Stomach (tissue), 9 donors: ENCODE measurements around the gene BRSK2. TPM values are rescaled to one million over a fixed set of nuclear protein-coding genes. Genes with fewer than 3 reads are reported as not detected.

ENCODE experiments used
- DNase-seq, 2 donors: peaks; one replicate each; pipeline versions ENCODE4 v3.0.0 to v3.0.0-alpha.2; 2013 to 2019
- H3K27ac ChIP-seq, 5 donors: fragments of 200-600 bp in 4 of 5; sonication (generic) in 4 of 5; one replicate each; pipeline ENCODE4 v1.5.1; 2013 to 2019; ENCODE audit warnings: mild to moderate bottlenecking in 1 of 5, moderate library complexity in 1 of 5
- H3K27me3 ChIP-seq, 3 donors: fragments of 200-600 bp; sonication (generic); one replicate each; pipeline ENCODE4 v1.5.1; 2017 to 2019; ENCODE audit warnings: mixed run types in 1 of 3
- H3K36me3 ChIP-seq, 4 donors: fragments of 200-600 bp; sonication (generic); 1 replicate in 3 of 4; 2 replicates in 1 of 4; pipeline ENCODE4 v1.5.1; 2016 to 2019
- H3K4me1 ChIP-seq, 4 donors: fragments of 200-600 bp; sonication (generic); one replicate each; pipeline ENCODE4 v1.5.1; 2016 to 2019
- H3K4me3 ChIP-seq, 4 donors: fragments of 200-600 bp; sonication (generic) in 3 of 4; one replicate each; pipeline ENCODE4 v1.5.1; 2016 to 2019; ENCODE audit warnings: mild to moderate bottlenecking in 1 of 4
- H3K9me3 ChIP-seq, 4 donors: fragments of 200-600 bp; sonication (generic); one replicate each; pipeline ENCODE4 v1.5.1; 2016 to 2019
- CTCF ChIP-seq, 7 experiments: fragments of 450-650 bp in 4 of 7; fragments of 200-600 bp in 3 of 7; sonication (generic) in 3 of 7; IDR thresholded peaks; one replicate each; pipeline ENCODE4 v1.5.1; 2016 to 2019; ENCODE audit warnings: antibody characterized with exemption in 7 of 7, control low read depth in 2 of 7, mild to moderate bottlenecking in 1 of 7
- EP300 ChIP-seq: sonication (generic); formaldehyde crosslinking; IDR thresholded peaks from one replicate; pipeline ENCODE4 v1.6.1; 2017; ENCODE audit warnings: antibody characterized with exemption
- POLR2A ChIP-seq, 4 donors: fragments of 450-650 bp; IDR thresholded peaks; one replicate each; pipeline ENCODE4 v1.6.1; 2016; ENCODE audit warnings: antibody characterized with exemption in 4 of 4, control low read depth in 2 of 4, mild to moderate bottlenecking in 1 of 4, moderate library complexity in 1 of 4
- POLR2AphosphoS5 ChIP-seq, 3 donors: sonication (generic); formaldehyde crosslinking; IDR thresholded peaks; one replicate each; pipeline ENCODE4 v1.6.1; 2016; ENCODE audit warnings: antibody characterized with exemption in 3 of 3
- WGBS, 5 donors: extraction: QIAGEN DNeasy Blood & Tissue Kit in 3 of 5; methylation state at CpG; one replicate each; pipeline versions ENCODE4 v1.1.5 to v1.1.7; 2013 to 2018; 5-methylcytosine and 5-hydroxymethylcytosine counted together
- intact Hi-C: fragments of 100-400 bp; cut with DNase I; formaldehyde crosslinking; loops from one replicate; pipeline ENCODE4 v1.15.1; 2023; ENCODE audit warnings: low total_unique reads
- polyA plus RNA-seq, 3 donors: library from polyadenylated mRNA; stranded (reverse); fragments of 200-250 nt; gene quantifications; one replicate each; pipeline ENCODE4 v1.2.3, GENCODE V29; 2013
- total RNA-seq, 5 donors: library from RNA; depleted of rRNA; stranded (reverse); fragments of >200 nt; gene quantifications; one replicate each; pipeline versions ENCODE4 v1.1.0 to v1.2.3, GENCODE V29; 2014 to 2016
- donor health status: healthy with polysubstance abuse.
- donor health status: Bipolar disorder and iron deficiency.
- donor health status: healthy.

BRSK2 gene
- total and polyA plus RNA-seq, 8 donors: 1.8 to 6.9 (median 1.8) TPM; not detected in 3

- intact Hi-C loops: no loop called here
- H3K4me1 ChIP-seq: peaks cover 0 to 6% (median 0%) of the 10 kb centered on the region in 4 donors
- DNase-seq: no peak
- WGBS, 5 donors: 95 to 97% (median 96%) methylated on average over 21 to 40 of the region's 40 CpGs
- H3K36me3 ChIP-seq: peaks cover 28 to 95% (median 87%) of the 10 kb centered on the region in 4 donors
- TF ChIP-seq POLR2A (IDR thresholded peaks at IDR 0.05): no peak
- no peak overlapping the region for H3K27ac ChIP-seq
- no peaks in the 10 kb centered on the region for H3K27me3 ChIP-seq
- H3K4me3 ChIP-seq: no peak overlapping the region
- H3K9me3 ChIP-seq: no peaks in the 10 kb centered on the region
Observed at GRCh38 chr11:1470681-1471611, 81.2 kb downstream of the BRSK2 start.

- Histone ChIP-seq H3K27me3 (no peaks in the 10 kb centered on the region), H3K4me1 (peaks cover 0 to 6% (median 0%) of the 10 kb centered on the region in 4 donors), H3K9me3 (no peaks in the 10 kb centered on the region), H3K36me3 (peaks cover 30 to 100% (median 92%) of the 10 kb centered on the region in 4 donors), H3K4me3 (no peak overlapping the region), H3K27ac (no peak overlapping the region)
- DNase-seq: no peak
- intact Hi-C loops: no loop called here
- 66 to 79% (median 71%) methylated on average over 6 to 9 of the region's 9 CpGs for WGBS, 5 donors
- TF ChIP-seq POLR2A (IDR thresholded peaks at IDR 0.05): no peak
- no peak for TF ChIP-seq CTCF (IDR thresholded peaks at IDR 0.05)
Observed at GRCh38 chr11:1471736-1472135, 82.0 kb downstream of the BRSK2 start.

GRCh38 chr11:1472180-1473005, 82.7 kb downstream of the BRSK2 start:
- TF ChIP-seq POLR2AphosphoS5 (IDR thresholded peaks at IDR 0.05): no peak
- TF ChIP-seq EP300: no peak
- no peak for TF ChIP-seq POLR2A (IDR thresholded peaks at IDR 0.05)
- TF ChIP-seq CTCF (IDR thresholded peaks at IDR 0.05): no peak
- H3K27ac ChIP-seq: no peak overlapping the region
- no peaks in the 10 kb centered on the region for H3K27me3 ChIP-seq
- peaks cover 0 to 6% (median 0%) of the 10 kb centered on the region in 4 donors for H3K4me1 ChIP-seq
- H3K36me3 ChIP-seq: peaks cover 36 to 100% (median 95%) of the 10 kb centered on the region in 4 donors
- 78 to 95% (median 92%) methylated on average over 4 to 21 of the region's 21 CpGs for WGBS, 5 donors
- DNase-seq: no peak
- no peak overlapping the region for H3K4me3 ChIP-seq
- intact Hi-C loops: no loop called here
- no peaks in the 10 kb centered on the region for H3K9me3 ChIP-seq

GRCh38 chr11:1473011-1473628, 83.4 kb downstream of the BRSK2 start:
- intact Hi-C loops: no loop called here
- DNase-seq: no peak
- no peaks in the 10 kb centered on the region for H3K27me3 ChIP-seq
- H3K27ac ChIP-seq: no peak overlapping the region
- H3K9me3 ChIP-seq: no peaks in the 10 kb centered on the region
- H3K4me1 ChIP-seq: peaks cover 0 to 3% (median under 1%) of the 10 kb centered on the region in 4 donors
- WGBS, 5 donors: 86 to 96% (median 95%) methylated on average over 9 to 12 of the region's 12 CpGs
- peaks cover 38 to 100% (median 100%) of the 10 kb centered on the region in 4 donors for H3K36me3 ChIP-seq
- TF ChIP-seq POLR2A (IDR thresholded peaks at IDR 0.05): no peak
- no peak for TF ChIP-seq CTCF (IDR thresholded peaks at IDR 0.05)
- TF ChIP-seq EP300: no peak
- TF ChIP-seq POLR2AphosphoS5 (IDR thresholded peaks at IDR 0.05): no peak
- no peak overlapping the region for H3K4me3 ChIP-seq
